ENCODE measurements around the gene DPH7.

- TF ChIP-seq POLR2A (IDR thresholded peaks at IDR 0.05) (no peak), POLR2AphosphoS5 (IDR thresholded peaks at IDR 0.05) (no peak)
Measured at GRCh38 chr9:137570566-137570965, 8.2 kb downstream of the DPH7 start.
